Kidney (tissue), 14 donors: Measurements from ENCODE around the gene MYO7A. TPM values are rescaled to one million over a fixed set of nuclear protein-coding genes. Genes with fewer than 3 reads are reported as not detected.
A peak's percentile ranks its signal among the peaks of the same experiment; 100 is the strongest.

Experiments used
- DNase-seq, 5 donors: peaks; one replicate each; pipeline ENCODE4 v3.0.0-alpha.2; 2013 to 2020
- FAIRE-seq: peaks from 2 replicates; lab custom pipeline; 2012; peaks lifted over from hg19 to GRCh38; lab: Jason Lieb, UNC
- H3K27ac ChIP-seq, 2 donors: one replicate each; pipeline ENCODE4 v1.7.0; 2013; ENCODE audit warnings: low read depth in 2 of 2, low read length in 2 of 2, inconsistent platforms in 1 of 2
- H3K27me3 ChIP-seq: one replicate; pipeline ENCODE4 v1.7.1; 2013; ENCODE audit warnings: low read length, inconsistent platforms; ENCODE audit not compliant: control insufficient read depth, insufficient read depth
- H3K36me3 ChIP-seq, 3 donors: one replicate each; pipeline versions ENCODE4 v1.7.0 to v1.7.1; 2013; ENCODE audit warnings: low read length in 3 of 3, control low read depth in 1 of 3, inconsistent platforms in 1 of 3; ENCODE audit not compliant: insufficient read depth in 3 of 3, control insufficient read depth in 2 of 3
- H3K4me1 ChIP-seq, 3 donors: one replicate each; pipeline versions ENCODE4 v1.7.0 to v1.7.1; 2013; ENCODE audit warnings: low read length in 3 of 3, inconsistent platforms in 1 of 3, low read depth in 1 of 3; ENCODE audit not compliant: control insufficient read depth in 2 of 3, insufficient read depth in 2 of 3
- H3K4me3 ChIP-seq, 3 donors: one replicate each; pipeline versions ENCODE4 v1.7.0 to v1.8.1; 2013; ENCODE audit warnings: low read length in 3 of 3, control low read depth in 1 of 3, inconsistent platforms in 1 of 3
- H3K9ac ChIP-seq, 3 donors: one replicate each; pipeline versions ENCODE4 v1.7.0 to v1.7.1; 2013; ENCODE audit warnings: low read length in 3 of 3, control low read depth in 1 of 3, inconsistent platforms in 1 of 3
- H3K9me3 ChIP-seq, 3 donors: one replicate each; pipeline versions ENCODE4 v1.7.0 to v1.7.1; 2013; ENCODE audit warnings: low read length in 3 of 3, control low read depth in 1 of 3, inconsistent platforms in 1 of 3; ENCODE audit not compliant: control insufficient read depth in 2 of 3, insufficient read depth in 1 of 3
- intact Hi-C: fragments of 100-400 bp; cut with DNase I; formaldehyde crosslinking; loops from one replicate; pipeline ENCODE4 v1.11.1; 2022
- polyA plus RNA-seq: library from polyadenylated mRNA; stranded (reverse); fragments of 350-450 nt; fragmentation: Illumina TruSeq; extraction: RNeasy Lipid Tissue Mini Kit (QIAGEN cat#74804); gene quantifications from one replicate; pipeline ENCODE4 v1.2.3, GENCODE V29; 2014; ENCODE audit warnings: low read depth, low replicate concordance; ENCODE audit not compliant: insufficient read depth
- total RNA-seq: library from RNA; stranded (reverse); fragmentation: NEBNext Ultra II Directional; extraction: Animal tissue kit (Norgen Biotek cat#: 25700); gene quantifications from one replicate; pipeline ENCODE4 v1.2.1, GENCODE V29; 2021
- TF ChIP-seq, protein P1 (sequence below): IDR thresholded peaks from 3 replicates; pipeline ENCODE4 v1.5.1; 2012; ENCODE audit warnings: mild to moderate bottlenecking, moderate library complexity, borderline replicate concordance; ENCODE audit not compliant: insufficient read depth; ENCODE audit errors: extremely low read depth
- donor health status: control.
- donor health status: control.
- donor health status: control.
- donor health status: control.
- donor health status: control.
- donor health status: DM: yes; HTN: yes; CAD: no.
- donor health status: Normal renal cell carcinoma (clear cell type).

MYO7A gene
- total and polyA plus RNA-seq, 2 donors from 2014 or later: 6.1 to 10.7 TPM

DNA sequence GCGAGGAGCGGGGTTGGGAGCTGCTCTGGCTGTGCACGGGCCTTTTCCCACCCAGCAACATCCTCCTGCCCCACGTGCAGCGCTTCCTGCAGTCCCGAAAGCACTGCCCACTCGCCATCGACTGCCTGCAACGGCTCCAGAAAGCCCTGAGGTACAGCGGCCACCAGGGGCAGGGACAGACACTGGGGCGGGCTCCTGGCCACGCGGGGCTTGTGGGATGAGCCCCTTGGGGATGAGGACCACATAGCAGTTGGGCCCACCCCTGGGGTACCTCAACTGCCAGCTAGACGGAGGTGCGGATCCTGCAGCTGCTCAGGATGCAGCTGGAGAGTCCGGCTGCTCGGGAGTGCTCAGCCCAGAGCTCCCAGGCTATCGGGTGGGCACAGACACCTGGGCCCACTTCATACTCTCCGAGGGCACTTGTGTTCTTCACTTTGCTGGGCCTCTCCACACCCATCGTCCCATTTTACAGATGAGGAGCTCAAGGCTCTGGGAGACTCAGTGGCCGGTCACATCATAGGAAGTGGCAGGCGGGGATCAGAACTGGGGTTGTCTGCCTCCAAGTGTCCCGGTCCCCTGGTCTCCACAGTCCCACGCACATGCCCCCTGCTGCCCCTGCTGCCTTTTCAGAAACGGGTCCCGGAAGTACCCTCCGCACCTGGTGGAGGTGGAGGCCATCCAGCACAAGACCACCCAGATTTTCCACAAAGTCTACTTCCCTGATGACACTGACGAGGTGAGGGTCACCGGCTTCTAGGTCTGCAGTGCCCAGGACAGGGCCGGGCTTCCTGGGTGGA is 77.6 kb downstream of the MYO7A start:
- TF ChIP-seq, protein P1, sequence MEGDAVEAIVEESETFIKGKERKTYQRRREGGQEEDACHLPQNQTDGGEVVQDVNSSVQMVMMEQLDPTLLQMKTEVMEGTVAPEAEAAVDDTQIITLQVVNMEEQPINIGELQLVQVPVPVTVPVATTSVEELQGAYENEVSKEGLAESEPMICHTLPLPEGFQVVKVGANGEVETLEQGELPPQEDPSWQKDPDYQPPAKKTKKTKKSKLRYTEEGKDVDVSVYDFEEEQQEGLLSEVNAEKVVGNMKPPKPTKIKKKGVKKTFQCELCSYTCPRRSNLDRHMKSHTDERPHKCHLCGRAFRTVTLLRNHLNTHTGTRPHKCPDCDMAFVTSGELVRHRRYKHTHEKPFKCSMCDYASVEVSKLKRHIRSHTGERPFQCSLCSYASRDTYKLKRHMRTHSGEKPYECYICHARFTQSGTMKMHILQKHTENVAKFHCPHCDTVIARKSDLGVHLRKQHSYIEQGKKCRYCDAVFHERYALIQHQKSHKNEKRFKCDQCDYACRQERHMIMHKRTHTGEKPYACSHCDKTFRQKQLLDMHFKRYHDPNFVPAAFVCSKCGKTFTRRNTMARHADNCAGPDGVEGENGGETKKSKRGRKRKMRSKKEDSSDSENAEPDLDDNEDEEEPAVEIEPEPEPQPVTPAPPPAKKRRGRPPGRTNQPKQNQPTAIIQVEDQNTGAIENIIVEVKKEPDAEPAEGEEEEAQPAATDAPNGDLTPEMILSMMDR: no peak
- intact Hi-C loops: no loop called here
- Histone ChIP-seq H3K9ac (no peak overlapping the region), H3K4me1 (no peaks in the 10 kb centered on the region), H3K9me3 (no peaks in the 10 kb centered on the region), H3K27ac (no peak overlapping the region), H3K36me3 (no peaks in the 10 kb centered on the region), H3K4me3 (no peak overlapping the region), H3K27me3 (no peaks in the 10 kb centered on the region)
- DNase-seq: peak in 2 of 5 donors; percentile 30 to 63
- no peak for FAIRE-seq

DNA sequence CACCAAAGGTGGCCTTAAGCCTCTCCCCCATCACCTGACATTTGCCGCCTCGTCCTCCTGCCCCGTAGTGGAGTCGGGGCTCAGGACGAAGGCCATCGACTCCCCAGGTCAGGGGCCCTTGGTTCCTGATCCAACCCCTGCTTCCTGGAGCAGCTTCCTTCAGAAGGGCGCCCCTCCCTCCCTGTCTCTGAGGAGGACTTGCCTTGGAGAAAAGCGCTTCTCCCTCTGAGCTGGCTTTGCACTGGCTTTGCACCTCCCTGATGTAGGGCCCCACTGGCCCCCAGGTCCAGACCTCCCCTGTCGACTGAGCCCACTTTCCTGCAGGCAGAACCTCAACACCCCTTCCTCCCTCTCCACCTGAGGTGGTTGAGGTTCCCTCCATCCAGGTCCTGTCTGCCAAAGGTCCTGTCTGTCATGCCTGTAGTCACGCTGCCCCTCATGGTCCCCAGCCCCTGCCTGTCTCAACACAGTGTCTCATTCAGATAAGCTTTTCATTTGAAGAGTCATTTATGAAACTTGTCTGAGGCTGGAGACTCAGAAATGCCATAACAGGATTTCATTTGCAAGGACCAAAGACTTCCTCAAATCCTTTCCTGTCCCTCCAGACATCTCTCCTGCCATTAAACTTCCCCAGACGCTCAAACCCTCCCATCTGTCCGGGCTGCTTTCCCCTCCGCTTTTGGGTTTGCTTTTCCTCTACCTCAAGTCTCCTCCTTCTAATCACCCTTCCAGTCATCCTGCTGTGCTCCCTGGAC is 78.4 kb downstream of the MYO7A start:
- Histone ChIP-seq H3K27me3 (no peaks in the 10 kb centered on the region), H3K9ac (no peak overlapping the region), H3K4me3 (no peak overlapping the region), H3K27ac (no peak overlapping the region), H3K4me1 (no peaks in the 10 kb centered on the region), H3K9me3 (no peaks in the 10 kb centered on the region), H3K36me3 (no peaks in the 10 kb centered on the region)
- TF ChIP-seq, protein P1: no peak
- FAIRE-seq (no peak), DNase-seq (no peak)
- intact Hi-C loops: no loop called here

DNA sequence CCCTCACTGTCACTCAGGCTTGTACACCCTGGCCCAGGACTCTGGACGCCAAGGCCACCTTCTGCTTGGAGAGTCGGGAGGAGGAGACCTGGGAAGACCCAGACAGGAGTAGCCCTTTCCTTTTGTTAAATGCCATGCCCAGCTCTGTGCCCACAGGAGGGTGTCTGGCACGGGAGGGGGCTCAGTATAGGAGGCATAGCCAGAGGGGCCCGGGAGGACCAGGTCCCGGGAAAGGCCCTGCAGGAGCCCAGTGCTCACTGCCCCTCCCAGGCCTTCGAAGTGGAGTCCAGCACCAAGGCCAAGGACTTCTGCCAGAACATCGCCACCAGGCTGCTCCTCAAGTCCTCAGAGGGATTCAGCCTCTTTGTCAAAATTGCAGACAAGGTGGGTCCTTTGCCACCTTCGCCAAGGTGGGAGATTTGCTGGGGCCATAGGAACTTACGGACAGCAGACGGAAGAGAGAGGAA is 79.0 kb downstream of the MYO7A start:
- intact Hi-C loops: no loop called here
- peak in 1 of 5 donors; percentile 20 for DNase-seq
- no peaks in the 10 kb centered on the region for H3K4me1 ChIP-seq

More for the DNA sequence above, 79.0 kb downstream of the MYO7A start:
- Histone ChIP-seq H3K9ac (no peak overlapping the region), H3K27me3 (no peaks in the 10 kb centered on the region), H3K9me3 (no peaks in the 10 kb centered on the region), H3K36me3 (no peaks in the 10 kb centered on the region), H3K4me3 (no peak overlapping the region), H3K27ac (no peak overlapping the region)
- TF ChIP-seq, protein P1: no peak
- no peak for FAIRE-seq
